ENCODE data around the gene DPP3. TPM values are rescaled to one million over a fixed set of nuclear protein-coding genes. Genes with fewer than 3 reads are reported as not detected.

The DPP3 gene
- total and polyA plus RNA-seq, 2 of the 4 experiments (the other 2 are of a cell fraction), result 51.8 to 66.3 TPM

DNA sequence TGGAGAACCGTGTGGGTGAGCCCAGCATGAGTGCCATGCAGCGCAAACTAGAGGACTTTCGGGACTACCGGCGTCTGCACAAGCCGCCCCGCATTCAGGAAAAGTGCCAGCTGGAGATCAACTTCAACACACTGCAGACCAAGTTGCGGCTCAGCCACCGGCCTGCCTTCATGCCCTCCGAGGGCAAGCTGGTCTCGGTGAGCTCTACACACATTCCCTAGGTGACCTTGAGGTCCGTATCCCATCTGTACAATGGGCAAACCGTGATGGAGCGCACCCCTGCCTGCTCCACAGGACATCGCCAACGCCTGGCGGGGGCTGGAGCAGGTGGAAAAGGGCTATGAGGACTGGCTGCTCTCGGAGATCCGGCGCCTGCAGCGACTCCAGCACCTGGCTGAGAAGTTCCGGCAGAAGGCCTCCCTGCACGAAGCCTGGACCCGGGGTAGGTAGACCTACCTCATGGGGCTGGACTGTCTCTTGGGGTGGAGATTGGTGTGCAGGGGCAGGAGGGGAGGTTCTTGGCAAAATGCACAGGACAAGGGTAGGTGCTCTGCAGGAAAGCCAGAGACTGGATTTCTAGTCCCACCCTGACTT, 77.6 kb downstream of the DPP3 start:
- Histone ChIP-seq H2BK20ac (ENCODE audit: low read depth, low read length) (no peak overlapping the region), H3K56ac (ENCODE audit: extremely low read depth, insufficient read depth, low read length) (no peak overlapping the region), H3K23ac (ENCODE audit: low read depth, low read length) (no peak overlapping the region), H2BK15ac (ENCODE audit: low read depth, low read length) (no peak overlapping the region), H3K4me3 (ENCODE audit: insufficient read depth, low read depth, low read length) (no peak overlapping the region), H4K20me1 (ENCODE audit: insufficient read depth, low read length) (no peaks in the 10 kb centered on the region), H2AK5ac (ENCODE audit: low read depth, low read length) (no peak overlapping the region), H3K4me1 (ENCODE audit: control insufficient read depth, insufficient read depth, low read length) (peaks cover 2% of the 10 kb centered on the region; the same call in 1 of the 2 replicates), H4K91ac (ENCODE audit: insufficient read depth, low read depth, low read length) (no peak overlapping the region), H3K79me1 (ENCODE audit: low read depth in 1 of 2, low read length in 2 of 2) (no peaks in the 10 kb centered on the region), H3K9me3 (ENCODE audit: control insufficient read depth, insufficient read depth, low read length) (no peaks in the 10 kb centered on the region), H4K8ac (ENCODE audit: low read depth in 2 of 2, low read length in 2 of 2) (no peak overlapping the region), H3K18ac (ENCODE audit: low read depth, low read length) (no peak overlapping the region), H3K27me3 (ENCODE audit: control insufficient read depth, insufficient read depth, low read length) (peaks cover 31% of the 10 kb centered on the region), H3K9me1 (ENCODE audit: insufficient read depth, low read length) (no peaks in the 10 kb centered on the region), H3K36me3 (ENCODE audit: control insufficient read depth, insufficient read depth, low read length) (no peaks in the 10 kb centered on the region), H2BK120ac (ENCODE audit: low read depth, low read length) (no peak overlapping the region), H2AFZ (replicated peaks; ENCODE audit: low read length, poor library complexity) (peak overlapping the region; percentile 8), H4K5ac (ENCODE audit: low read depth, low read length) (no peak overlapping the region), H3K4ac (ENCODE audit: low read depth, low read length) (no peak overlapping the region), H3K9ac (ENCODE audit: low read depth, low read length) (no peak overlapping the region), H3K14ac (replicated peaks; ENCODE audit: low read depth, low read length) (no peak overlapping the region), H3K27ac (ENCODE audit: insufficient read depth, low read length) (no peak overlapping the region), H3K4me2 (ENCODE audit: low read depth, low read length) (no peak overlapping the region), H2BK5ac (ENCODE audit: low read depth, low read length, poor library complexity, severe bottlenecking) (no peak overlapping the region), H2AK9ac (replicated peaks; ENCODE audit: low read depth, low read length, poor library complexity) (peak overlapping the region; percentile 50)
- dilution Hi-C loops (cut with HindIII; ENCODE audit: low sequenced_read_pairs, unreplicated experiment), result no loop called here
- intact Hi-C loops (cut with micrococcal nuclease), result no loop called here
- no peak for DNase-seq
- POLR2A ChIA-PET (ENCODE audit: unreplicated experiment), result no interaction called here
- no peak for TF ChIP-seq MXI1 (IDR thresholded peaks at IDR 0.05; ENCODE audit: borderline replicate concordance, low read depth, low read length)
- no peak for TF ChIP-seq CHD1 (IDR thresholded peaks at IDR 0.05; ENCODE audit: low read depth, low read length)
- TF ChIP-seq MAFK (IDR thresholded peaks at IDR 0.05; ENCODE audit: low read depth, low read length), result no peak
- TF ChIP-seq RCOR1 (IDR thresholded peaks at IDR 0.05; ENCODE audit: insufficient replicate concordance, low read length), result no peak
- TF ChIP-seq SMC3 (IDR thresholded peaks at IDR 0.05; ENCODE audit: low read depth, low read length), result no peak
- no peak for TF ChIP-seq CEBPB (IDR thresholded peaks at IDR 0.05; ENCODE audit: low read depth, low read length)
- in situ Hi-C loops (cut with MboI; ENCODE audit: low sequenced_read_pairs), result no loop called here
- CTCF ChIA-PET, result no interaction called here
- ATAC-seq (ENCODE audit: low read depth), result no peak
- BruUV-seq (replicated peaks), result no TSS peak
- 86% methylated on average over 12 of the region's 24 CpGs; no CpG with 5 or more reads in 1 of the 2 experiments for WGBS, 2 experiments (ENCODE audit: extremely low coverage in 2 of 2, insufficient read length in 1 of 2)

Small RNAs within 50 kb of the gene (microRNA-seq; reads per million reads assigned to microRNA genes)
- gene RF00416 (ENCODE audit: insufficient read depth, insufficient read length), result not detected

Small RNAs within 50 kb of the gene (small RNA-seq; reads per million reads assigned to genes)
- gene RF00416, result 0 reads per million in 5 experiments

Other genes with a start within 250 kb of the DPP3 start
- 6.9 and 7.9 TPM in 2 replicates for gene KLC2, start 222.7 kb upstream of the DPP3 start, total RNA-seq (2012; rRNA removed)
- 22.0 and 26.4 TPM in 2 replicates for gene KLC2, start 222.7 kb upstream of the DPP3 start, polyA plus RNA-seq (2012; rRNA removed)
- 76.9 and 83.7 TPM in 2 replicates for gene RAB1B, start 211.8 kb upstream of the DPP3 start, total RNA-seq (2012; rRNA removed)
- gene RAB1B, start 211.8 kb upstream of the DPP3 start, polyA plus RNA-seq (2012; rRNA removed), result 248 and 296 TPM in 2 replicates
- gene CNIH2, start 202.3 kb upstream of the DPP3 start, total RNA-seq (2012; rRNA removed), result 0.54 and 0.83 TPM in 2 replicates
- gene CNIH2, start 202.3 kb upstream of the DPP3 start, polyA plus RNA-seq (2012; rRNA removed), result 3.4 and 5.2 TPM in 2 replicates
- gene YIF1A, start 191.3 kb upstream of the DPP3 start, total RNA-seq (2012; rRNA removed), result 128 and 134 TPM in 2 replicates
- gene YIF1A, start 191.3 kb upstream of the DPP3 start, polyA plus RNA-seq (2012; rRNA removed), result 207 and 219 TPM in 2 replicates
- gene TMEM151A, start 188.5 kb upstream of the DPP3 start, total RNA-seq (2012; rRNA removed), result not detected in 2 replicates
- gene TMEM151A, start 188.5 kb upstream of the DPP3 start, polyA plus RNA-seq (2012; rRNA removed), result 0.03 and 0.07 TPM in 2 replicates
- 19.5 and 25.6 TPM in 2 replicates for gene CD248, start 163.4 kb upstream of the DPP3 start, total RNA-seq (2012; rRNA removed)
- 209 and 223 TPM in 2 replicates for gene CD248, start 163.4 kb upstream of the DPP3 start, polyA plus RNA-seq (2012; rRNA removed)
- 9.9 and 10.6 TPM in 2 replicates for gene RIN1, start 144.0 kb upstream of the DPP3 start, total RNA-seq (2012; rRNA removed)
- gene RIN1, start 144.0 kb upstream of the DPP3 start, polyA plus RNA-seq (2012; rRNA removed), result 20.8 and 27.1 TPM in 2 replicates
- 57.9 and 67.2 TPM in 2 replicates for gene BRMS1, start 135.3 kb upstream of the DPP3 start, total RNA-seq (2012; rRNA removed)
- 48.3 and 51.9 TPM in 2 replicates for gene BRMS1, start 135.3 kb upstream of the DPP3 start, polyA plus RNA-seq (2012; rRNA removed)
- 10.6 and 13.9 TPM in 2 replicates for gene B4GAT1, start 132.8 kb upstream of the DPP3 start, total RNA-seq (2012; rRNA removed)
- gene B4GAT1, start 132.8 kb upstream of the DPP3 start, polyA plus RNA-seq (2012; rRNA removed), result 18.4 and 20.5 TPM in 2 replicates
- gene SLC29A2, start 108.7 kb upstream of the DPP3 start, total RNA-seq (2012; rRNA removed), result under 0.01 TPM in 2 replicates
- gene SLC29A2, start 108.7 kb upstream of the DPP3 start, polyA plus RNA-seq (2012; rRNA removed), result 0.87 and 1.2 TPM in 2 replicates
- gene NPAS4, start 59.4 kb upstream of the DPP3 start, total RNA-seq (2012; rRNA removed), result under 0.01 TPM in 1 of 2 replicates, not detected in the other
- 0.77 and 0.89 TPM in 2 replicates for gene NPAS4, start 59.4 kb upstream of the DPP3 start, polyA plus RNA-seq (2012; rRNA removed)
- 39.2 and 45.5 TPM in 2 replicates for gene MRPL11, start 41.6 kb upstream of the DPP3 start, total RNA-seq (2012; rRNA removed)
- 45.6 and 46.6 TPM in 2 replicates for gene MRPL11, start 41.6 kb upstream of the DPP3 start, polyA plus RNA-seq (2012; rRNA removed)
- 3.9 and 5.0 TPM in 2 replicates for gene PELI3, start 13.5 kb upstream of the DPP3 start, total RNA-seq (2012; rRNA removed)
- 6.3 and 6.5 TPM in 2 replicates for gene PELI3, start 13.5 kb upstream of the DPP3 start, polyA plus RNA-seq (2012; rRNA removed)
- gene BBS1, start 30.2 kb downstream of the DPP3 start, total RNA-seq (2012; rRNA removed), result 13.9 and 16.5 TPM in 2 replicates
- 17.3 and 20.6 TPM in 2 replicates for gene BBS1, start 30.2 kb downstream of the DPP3 start, polyA plus RNA-seq (2012; rRNA removed)
- gene ZDHHC24, start 65.6 kb downstream of the DPP3 start, total RNA-seq (2012; rRNA removed), result 3.2 and 3.6 TPM in 2 replicates
- 10.9 and 18.1 TPM in 2 replicates for gene ZDHHC24, start 65.6 kb downstream of the DPP3 start, polyA plus RNA-seq (2012; rRNA removed)
- under 0.01 TPM in 2 replicates for gene ACTN3, start 66.5 kb downstream of the DPP3 start, total RNA-seq (2012; rRNA removed)
- 0.05 and 0.06 TPM in 2 replicates for gene ACTN3, start 66.5 kb downstream of the DPP3 start, polyA plus RNA-seq (2012; rRNA removed)
- gene CTSF, start 88.2 kb downstream of the DPP3 start, total RNA-seq (2012; rRNA removed), result 3.6 and 4.1 TPM in 2 replicates
- gene CTSF, start 88.2 kb downstream of the DPP3 start, polyA plus RNA-seq (2012; rRNA removed), result 15.2 and 16.0 TPM in 2 replicates
- gene CCDC87, start 112.6 kb downstream of the DPP3 start, total RNA-seq (2012; rRNA removed), result under 0.01 and 0.18 TPM in 2 replicates
- 0.14 and 0.19 TPM in 2 replicates for gene CCDC87, start 112.6 kb downstream of the DPP3 start, polyA plus RNA-seq (2012; rRNA removed)
- 20.1 and 21.4 TPM in 2 replicates for gene CCS, start 112.8 kb downstream of the DPP3 start, total RNA-seq (2012; rRNA removed)
- 53.0 and 54.6 TPM in 2 replicates for gene CCS, start 112.8 kb downstream of the DPP3 start, polyA plus RNA-seq (2012; rRNA removed)
- 9.3 and 12.2 TPM in 2 replicates for gene RBM14, start 136.2 kb downstream of the DPP3 start, total RNA-seq (2012; rRNA removed)
- gene RBM14, start 136.2 kb downstream of the DPP3 start, polyA plus RNA-seq (2012; rRNA removed), result 31.1 and 34.8 TPM in 2 replicates
- 175 and 198 TPM in 2 replicates for gene RBM4, start 158.3 kb downstream of the DPP3 start, total RNA-seq (2012; rRNA removed)
- 165 and 176 TPM in 2 replicates for gene RBM4, start 158.3 kb downstream of the DPP3 start, polyA plus RNA-seq (2012; rRNA removed)
- 23.1 and 25.6 TPM in 2 replicates for gene RBM4B, start 197.5 kb downstream of the DPP3 start, total RNA-seq (2012; rRNA removed)
- 21.1 and 26.7 TPM in 2 replicates for gene RBM4B, start 197.5 kb downstream of the DPP3 start, polyA plus RNA-seq (2012; rRNA removed)
- gene SPTBN2, start 248.8 kb downstream of the DPP3 start, total RNA-seq (2012; rRNA removed), result 0.18 and 0.56 TPM in 2 replicates
- gene SPTBN2, start 248.8 kb downstream of the DPP3 start, polyA plus RNA-seq (2012; rRNA removed), result 0.41 and 0.57 TPM in 2 replicates

Measured in IMR-90 (cell line).